GM13977 (cell line): ENCODE results near the gene FIBP.

ENCODE experiments used
- DNase-seq: peaks from one replicate; pipeline ENCODE4 v3.0.0; 2012; ENCODE audit warnings: low spot score
- CTCF ChIP-seq: IDR thresholded peaks from 2 replicates; pipeline ENCODE4 v1.5.1; 2012; ENCODE audit warnings: mild to moderate bottlenecking, control low read depth; ENCODE audit not compliant: insufficient read depth; ENCODE audit errors: extremely low read depth, missing control alignments
- in situ Hi-C: fragments of 300-500 bp; cut with MboI; formaldehyde crosslinking; loops from one replicate; pipeline ENCODE4 v1.12.0; 2022; ENCODE audit warnings: low sequenced_read_pairs, low pct_unique_long_range_greater_than_20kb, mixed read lengths, inconsistent platforms; ENCODE audit not compliant: unreplicated experiment

FIBP gene

GRCh38 chr11:65866509-65867283 is 21.6 kb downstream of the FIBP start:
- DNase-seq: no peak
- in situ Hi-C loops: no loop called here
- TF ChIP-seq CTCF: no peak

GRCh38 chr11:65865550-65866172 is 22.6 kb downstream of the FIBP start:
- no peak for TF ChIP-seq CTCF
- in situ Hi-C loops: no loop called here

DNA sequence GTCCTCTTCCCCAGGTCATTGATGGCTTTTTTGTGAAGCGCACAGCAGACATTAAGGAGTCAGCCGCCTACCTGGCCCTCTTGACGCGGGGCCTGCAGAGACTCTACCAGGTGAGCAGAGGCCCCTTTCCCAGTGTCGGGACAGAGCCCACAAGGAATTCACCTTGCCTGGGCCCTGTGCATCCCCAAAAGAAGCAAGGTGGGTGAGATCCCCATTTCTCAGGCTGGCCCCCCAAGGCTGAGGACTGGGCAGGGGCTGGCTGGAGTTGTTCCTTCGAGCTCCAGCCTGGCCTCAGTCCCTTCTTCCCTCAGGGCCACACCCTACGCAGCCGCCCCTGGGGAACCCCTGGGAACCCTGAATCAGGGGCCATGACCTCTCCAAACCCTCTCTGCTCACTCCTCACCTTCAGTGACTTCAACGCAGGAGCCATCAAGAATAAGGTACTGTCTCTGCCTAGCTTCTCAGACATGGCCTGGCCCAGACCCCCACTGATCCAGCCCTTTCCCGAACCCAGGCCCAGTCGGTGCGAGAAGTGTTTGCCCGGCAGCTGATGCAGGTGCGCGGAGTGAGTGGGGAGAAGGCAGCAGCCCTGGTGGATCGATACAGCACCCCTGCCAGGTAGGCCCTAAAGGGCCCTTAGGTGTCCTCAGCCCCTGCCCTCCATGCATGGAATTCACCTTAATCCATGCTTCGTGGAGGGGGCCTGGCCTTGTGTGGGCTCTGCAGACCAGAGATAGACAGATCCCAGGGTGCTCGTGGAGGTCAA is 23.4 kb downstream of the FIBP start:
- DNase-seq: no peak
- in situ Hi-C loops: no loop called here
- no peak for TF ChIP-seq CTCF

More at GRCh38 chr11:65865550-65866172, 22.6 kb downstream of the FIBP start:
- DNase-seq: no peak

DNA sequence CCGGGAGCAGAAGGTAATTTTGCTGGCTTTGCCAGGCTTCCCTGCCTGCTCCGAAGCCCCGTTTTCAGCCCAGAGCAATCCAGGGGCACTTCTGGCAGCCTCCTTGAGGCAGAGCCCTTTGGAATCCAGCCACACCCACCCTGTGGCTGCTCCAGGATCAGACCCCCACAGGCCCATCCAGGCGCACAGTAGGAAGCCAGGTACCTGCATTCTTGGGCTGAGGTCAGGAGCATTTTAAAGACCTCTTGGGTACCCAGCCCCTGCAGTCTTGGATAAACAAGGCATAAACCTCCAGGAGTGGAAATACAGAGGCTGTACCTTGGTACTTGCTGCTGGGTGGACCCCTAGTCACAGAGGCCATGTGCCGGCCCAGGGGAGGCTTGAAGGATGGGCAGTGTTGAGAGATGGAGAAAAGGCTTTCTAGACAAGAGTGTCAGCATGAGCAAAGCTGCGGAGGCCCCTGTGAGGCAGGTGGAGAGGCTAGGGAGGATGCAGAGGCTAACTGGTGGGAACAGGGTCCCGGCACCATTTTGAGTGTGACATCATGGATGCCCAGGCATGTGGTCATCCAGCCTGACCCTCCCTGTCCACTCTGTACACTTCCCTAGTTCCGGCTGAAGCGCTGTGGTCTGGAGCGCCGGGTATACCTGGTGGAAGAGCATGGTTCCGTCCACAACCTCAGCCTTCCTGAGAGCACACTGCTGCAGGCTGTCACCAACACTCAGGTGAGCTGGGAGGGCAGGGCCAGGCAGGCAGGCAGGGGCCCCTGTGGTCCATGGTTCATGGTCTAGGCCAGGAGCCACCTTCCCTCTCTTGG is 24.2 kb downstream of the FIBP start:
- TF ChIP-seq CTCF: no peak
- in situ Hi-C loops: no loop called here
- DNase-seq: no peak

DNA sequence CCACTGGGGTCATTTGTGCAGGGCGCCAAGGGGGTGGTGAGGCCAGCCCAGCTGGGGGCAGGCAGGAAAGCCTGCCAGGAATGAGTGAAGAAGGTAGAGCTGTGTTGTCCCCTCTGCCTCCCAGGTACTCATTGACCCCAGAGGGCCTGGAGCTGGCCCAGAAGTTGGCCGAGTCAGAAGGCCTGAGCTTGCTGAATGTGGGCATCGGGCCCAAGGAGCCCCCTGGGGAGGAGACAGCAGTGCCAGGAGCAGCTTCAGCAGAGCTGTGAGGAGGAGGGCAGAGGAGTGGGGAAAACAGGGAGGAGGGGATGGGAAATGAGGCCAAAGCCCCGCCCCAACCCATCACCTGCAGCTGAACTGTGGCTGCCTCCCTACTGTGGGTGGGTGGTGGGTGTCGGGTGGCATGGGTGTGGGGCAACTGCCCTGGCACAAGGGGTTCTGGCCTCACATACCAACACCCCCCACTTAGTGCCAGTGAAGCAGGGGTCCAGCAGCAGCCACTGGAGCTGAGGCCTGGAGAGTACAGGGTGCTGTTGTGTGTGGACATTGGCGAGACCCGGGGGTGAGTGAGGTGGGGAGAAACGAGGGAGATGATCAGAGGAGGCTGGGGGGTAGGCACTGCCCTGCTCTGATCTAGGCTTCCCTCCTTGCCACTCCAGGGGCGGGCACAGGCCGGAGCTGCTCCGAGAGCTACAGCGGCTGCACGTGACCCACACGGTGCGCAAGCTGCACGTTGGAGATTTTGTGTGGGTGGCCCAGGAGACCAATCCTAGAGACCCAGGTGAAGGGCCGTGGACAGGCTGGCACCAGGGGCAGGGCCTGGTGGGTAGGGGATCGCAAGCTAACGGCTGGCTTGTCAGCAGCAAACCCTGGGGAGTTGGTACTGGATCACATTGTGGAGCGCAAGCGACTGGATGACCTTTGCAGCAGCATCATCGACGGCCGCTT is 25.1 kb downstream of the FIBP start:
- TF ChIP-seq CTCF: no peak
- in situ Hi-C loops: no loop called here
- no peak for DNase-seq
